Ascending aorta (tissue), 2 donors: ENCODE results near the gene KATNAL2. TPM values are rescaled to one million over a fixed set of nuclear protein-coding genes. Genes with fewer than 3 reads are reported as not detected.

Source experiments
- DNase-seq, 2 donors: peaks; one replicate each; pipeline ENCODE4 v3.0.0-alpha.2; 2019; ENCODE audit warnings: low spot score in 2 of 2
- H3K27ac ChIP-seq, 2 donors: fragments of 200-600 bp; sonication (generic); one replicate each; pipeline ENCODE4 v1.5.1; 2016 to 2017; ENCODE audit warnings: mild to moderate bottlenecking in 1 of 2
- H3K27me3 ChIP-seq: fragments of 200-600 bp; sonication (generic); one replicate; pipeline ENCODE4 v1.5.1; 2017
- H3K36me3 ChIP-seq, 2 donors: fragments of 200-600 bp; sonication (generic); one replicate each; pipeline ENCODE4 v1.5.1; 2016
- H3K4me1 ChIP-seq, 2 donors: fragments of 200-600 bp; sonication (generic); one replicate each; pipeline ENCODE4 v1.5.1; 2016 to 2017; ENCODE audit warnings: mild to moderate bottlenecking in 1 of 2
- H3K4me3 ChIP-seq, 2 donors: fragments of 200-600 bp; sonication (generic); one replicate each; pipeline ENCODE4 v1.5.1; 2016 to 2017; ENCODE audit warnings: mild to moderate bottlenecking in 1 of 2
- H3K9me3 ChIP-seq, 2 donors: fragments of 200-600 bp; sonication (generic); one replicate each; pipeline ENCODE4 v1.5.1; 2016
- CTCF ChIP-seq, 3 experiments: fragments of 200-600 bp in 2 of 3; fragments of 450-650 bp in 1 of 3; sonication (generic) in 2 of 3; IDR thresholded peaks; one replicate each; pipeline ENCODE4 v1.5.1; 2016 to 2019; ENCODE audit warnings: antibody characterized with exemption in 3 of 3, mild to moderate bottlenecking in 1 of 3, moderate library complexity in 1 of 3
- intact Hi-C: fragments of 100-400 bp; cut with DNase I; formaldehyde crosslinking; loops from one replicate; pipeline ENCODE4 v1.15.1; 2023
- total RNA-seq: library from RNA; depleted of rRNA; stranded (reverse); fragments of >200 nt; gene quantifications from one replicate; pipeline ENCODE4 v1.1.0, GENCODE V29; 2016

The KATNAL2 gene
- total RNA-seq, 1 donor from 2014 or later, result not detected

- no peaks in the 10 kb centered on the region for H3K9me3 ChIP-seq
- H3K4me1 ChIP-seq, result peaks cover 0 to 10% of the 10 kb centered on the region in 2 donors
- peak overlapping the region; percentile 76 to 87 for H3K27ac ChIP-seq
- no peaks in the 10 kb centered on the region for H3K36me3 ChIP-seq
- TF ChIP-seq CTCF (IDR thresholded peaks at IDR 0.05), result no peak
- no peaks in the 10 kb centered on the region for H3K27me3 ChIP-seq
- H3K4me3 ChIP-seq, result peak overlapping the region; percentile 73 to 90
- DNase-seq, result no peak
- intact Hi-C loops, result loop anchor here (2.0 to 10.0 kb wide), 2 partner anchors 30 to 1402 kb away; no protein-coding TSS in a partner anchor
Measured at GRCh38 chr18:46916551-46917107, 773 bp upstream of the KATNAL2 start.

- peaks cover 0 to 10% of the 10 kb centered on the region in 2 donors for H3K4me1 ChIP-seq
- intact Hi-C loops, result loop anchor here (2.0 to 10.0 kb wide), 2 partner anchors 29 to 1403 kb away; no protein-coding TSS in a partner anchor
- H3K36me3 ChIP-seq, result no peaks in the 10 kb centered on the region
- no peaks in the 10 kb centered on the region for H3K27me3 ChIP-seq
- H3K4me3 ChIP-seq, result peak overlapping the region; percentile 73 to 90
- H3K9me3 ChIP-seq, result no peaks in the 10 kb centered on the region
- H3K27ac ChIP-seq, result peak overlapping the region; percentile 76 to 87
- no peak for DNase-seq
- no peak for TF ChIP-seq CTCF (IDR thresholded peaks at IDR 0.05)
Measured at GRCh38 chr18:46917803-46918600, 600 bp downstream of the KATNAL2 start.

GRCh38 chr18:46920067-46920466, 2.7 kb downstream of the KATNAL2 start:
- H3K36me3 ChIP-seq, result no peaks in the 10 kb centered on the region
- intact Hi-C loops, result no loop called here
- no peak overlapping the region for H3K27ac ChIP-seq
- H3K9me3 ChIP-seq, result no peaks in the 10 kb centered on the region
- no peak for DNase-seq
- H3K4me1 ChIP-seq, result peaks cover 0 to 10% of the 10 kb centered on the region in 2 donors
- H3K27me3 ChIP-seq, result no peaks in the 10 kb centered on the region
- H3K4me3 ChIP-seq, result no peak overlapping the region
- no peak for TF ChIP-seq CTCF (IDR thresholded peaks at IDR 0.05)

- intact Hi-C loops, result no loop called here
- no peak for TF ChIP-seq CTCF (IDR thresholded peaks at IDR 0.05)
- Histone ChIP-seq H3K36me3 (no peaks in the 10 kb centered on the region), H3K27ac (no peak overlapping the region), H3K9me3 (no peaks in the 10 kb centered on the region), H3K27me3 (no peaks in the 10 kb centered on the region), H3K4me3 (no peak overlapping the region), H3K4me1 (peaks cover 0 to 5% of the 10 kb centered on the region in 2 donors)
- DNase-seq, result no peak
Measured at GRCh38 chr18:46920653-46921052, 3.3 kb downstream of the KATNAL2 start.

- intact Hi-C loops, result no loop called here
- Histone ChIP-seq H3K36me3 (no peaks in the 10 kb centered on the region), H3K9me3 (no peaks in the 10 kb centered on the region), H3K27me3 (no peaks in the 10 kb centered on the region), H3K4me1 (no peaks in the 10 kb centered on the region), H3K4me3 (no peak overlapping the region), H3K27ac (no peak overlapping the region)
- DNase-seq, result no peak
- no peak for TF ChIP-seq CTCF (IDR thresholded peaks at IDR 0.05)
Measured at GRCh38 chr18:46939337-46939963, 22.0 kb downstream of the KATNAL2 start.
